Hepatocyte (in vitro differentiated cells): ENCODE results near the gene UNC13A. TPM values are rescaled to one million over a fixed set of nuclear protein-coding genes. Genes with fewer than 3 reads are reported as not detected.

ENCODE experiments used
- DNase-seq: peaks from one replicate; pipeline ENCODE4 v3.0.0-alpha.2; 2016; ENCODE audit warnings: low spot score
- H2AFZ ChIP-seq: fragments of 200-600 bp; sonication (generic); 2 replicates; pipeline ENCODE4 v1.6.0; 2016; ENCODE audit warnings: antibody characterized with exemption, mild to moderate bottlenecking
- H3K27ac ChIP-seq: fragments of 200-600 bp; sonication (generic); 2 replicates; pipeline ENCODE4 v1.5.1; 2016; ENCODE audit warnings: mild to moderate bottlenecking
- H3K27me3 ChIP-seq: fragments of 200-600 bp; sonication (generic); 2 replicates; pipeline ENCODE4 v1.6.1; 2016
- H3K36me3 ChIP-seq: fragments of 200-600 bp; sonication (generic); replicated peaks from 2 replicates; pipeline ENCODE4 v1.5.1; 2016; ENCODE audit warnings: low read depth; ENCODE audit not compliant: insufficient read depth
- H3K4me1 ChIP-seq: fragments of 200-600 bp; sonication (generic); 2 replicates; pipeline ENCODE4 v1.5.1; 2016; ENCODE audit warnings: mild to moderate bottlenecking, moderate library complexity; ENCODE audit not compliant: insufficient read depth
- H3K4me2 ChIP-seq: fragments of 200-600 bp; sonication (generic); 2 replicates; pipeline ENCODE4 v1.6.0; 2016
- H3K4me3 ChIP-seq: fragments of 200-600 bp; sonication (generic); 2 replicates; pipeline ENCODE4 v1.5.1; 2016; ENCODE audit warnings: mild to moderate bottlenecking
- H3K79me2 ChIP-seq: fragments of 200-600 bp; sonication (generic); 2 replicates; pipeline ENCODE4 v1.6.0; 2017; ENCODE audit warnings: mild to moderate bottlenecking
- H3K9me2 ChIP-seq: fragments of 200-600 bp; sonication (generic); replicated peaks from 2 replicates; pipeline ENCODE4 v1.6.0; 2017; ENCODE audit warnings: mild to moderate bottlenecking; ENCODE audit not compliant: insufficient read depth
- H3K9me3 ChIP-seq: fragments of 200-600 bp; sonication (generic); 2 replicates; pipeline ENCODE4 v1.5.1; 2016; ENCODE audit warnings: low read depth, mild to moderate bottlenecking
- H4K20me1 ChIP-seq: fragments of 200-600 bp; sonication (generic); 2 replicates; pipeline ENCODE4 v1.6.0; 2016; ENCODE audit warnings: mild to moderate bottlenecking; ENCODE audit not compliant: insufficient read depth, poor library complexity, severe bottlenecking
- EZH2 ChIP-seq: fragments of 200-600 bp; sonication (generic); IDR thresholded peaks from 2 replicates; pipeline ENCODE4 v1.6.1; 2016; ENCODE audit warnings: antibody characterized with exemption, mild to moderate bottlenecking, borderline replicate concordance
- EZH2phosphoT487 ChIP-seq: fragments of 200-600 bp; sonication (generic); IDR thresholded peaks from one replicate; pipeline ENCODE4 v1.6.1; 2018; ENCODE audit warnings: antibody characterized with exemption, mild to moderate bottlenecking, low read depth, moderate library complexity; ENCODE audit not compliant: unreplicated experiment, severe bottlenecking
- WGBS: methylation state at CpG from one replicate; pipeline ENCODE4 v1.1.6; 2016; ENCODE audit warnings: low lambda C conversion rate; ENCODE audit errors: missing lambda C conversion rate; 5-methylcytosine and 5-hydroxymethylcytosine counted together
- polyA plus RNA-seq: library from polyadenylated mRNA; unstranded; fragments of >200 nt; fragmentation: Nextera tagmentation; extraction: Ambion mirVana; gene quantifications from 2 replicates; pipeline ENCODE4 v1.2.1, GENCODE V29; 2016
- total RNA-seq: library from RNA; depleted of rRNA; stranded (reverse); fragments of >200 nt; gene quantifications from 2 replicates; pipeline ENCODE4 v1.2.3, GENCODE V29; 2014
- TF ChIP-seq, protein P1 (sequence below): fragments of 200-600 bp; sonication (generic); IDR thresholded peaks from 2 replicates; pipeline ENCODE4 v1.5.1; 2016; ENCODE audit warnings: antibody characterized with exemption, mild to moderate bottlenecking; ENCODE audit not compliant: poor library complexity

UNC13A gene
- total and polyA plus RNA-seq, 2 experiments from 2014 or later = 0.10 TPM; not detected in 1

DNA sequence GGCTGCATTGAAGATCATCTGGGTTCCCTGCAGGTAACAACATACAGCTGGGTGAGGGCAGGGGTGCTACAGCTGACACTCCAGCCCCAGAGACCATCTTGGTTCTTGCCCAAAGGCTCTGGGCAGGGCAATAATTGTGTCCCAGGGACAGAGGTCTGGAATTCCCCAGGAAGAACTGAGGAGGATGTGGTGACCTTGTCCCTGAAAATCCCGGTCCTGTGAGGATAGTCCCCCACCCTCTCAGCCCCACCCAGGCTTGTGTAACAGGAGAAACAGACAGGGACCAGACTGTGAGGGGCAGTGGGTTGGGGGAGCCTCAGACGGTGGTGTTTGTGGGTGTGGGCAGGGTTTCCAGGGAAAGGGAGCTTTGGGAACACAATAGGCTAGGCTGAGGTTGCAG is 69.2 kb downstream of the UNC13A start:
- Histone ChIP-seq H3K4me1 (no peaks in the 10 kb centered on the region), H3K27ac (no peak overlapping the region), H3K27me3 (no peaks in the 10 kb centered on the region), H2AFZ (no peak overlapping the region), H4K20me1 (no peaks in the 10 kb centered on the region), H3K36me3 (no peaks in the 10 kb centered on the region), H3K4me3 (no peak overlapping the region), H3K79me2 (no peaks in the 10 kb centered on the region), H3K4me2 (no peak overlapping the region), H3K9me3 (no peaks in the 10 kb centered on the region), H3K9me2 (no peaks in the 10 kb centered on the region)
- DNase-seq = no peak
- TF ChIP-seq EZH2phosphoT487 = no peak
- no peak for TF ChIP-seq EZH2
- TF ChIP-seq, protein P1, sequence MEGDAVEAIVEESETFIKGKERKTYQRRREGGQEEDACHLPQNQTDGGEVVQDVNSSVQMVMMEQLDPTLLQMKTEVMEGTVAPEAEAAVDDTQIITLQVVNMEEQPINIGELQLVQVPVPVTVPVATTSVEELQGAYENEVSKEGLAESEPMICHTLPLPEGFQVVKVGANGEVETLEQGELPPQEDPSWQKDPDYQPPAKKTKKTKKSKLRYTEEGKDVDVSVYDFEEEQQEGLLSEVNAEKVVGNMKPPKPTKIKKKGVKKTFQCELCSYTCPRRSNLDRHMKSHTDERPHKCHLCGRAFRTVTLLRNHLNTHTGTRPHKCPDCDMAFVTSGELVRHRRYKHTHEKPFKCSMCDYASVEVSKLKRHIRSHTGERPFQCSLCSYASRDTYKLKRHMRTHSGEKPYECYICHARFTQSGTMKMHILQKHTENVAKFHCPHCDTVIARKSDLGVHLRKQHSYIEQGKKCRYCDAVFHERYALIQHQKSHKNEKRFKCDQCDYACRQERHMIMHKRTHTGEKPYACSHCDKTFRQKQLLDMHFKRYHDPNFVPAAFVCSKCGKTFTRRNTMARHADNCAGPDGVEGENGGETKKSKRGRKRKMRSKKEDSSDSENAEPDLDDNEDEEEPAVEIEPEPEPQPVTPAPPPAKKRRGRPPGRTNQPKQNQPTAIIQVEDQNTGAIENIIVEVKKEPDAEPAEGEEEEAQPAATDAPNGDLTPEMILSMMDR = no peak
- 37% methylated on average over 2 of the region's 2 CpGs for WGBS

DNA sequence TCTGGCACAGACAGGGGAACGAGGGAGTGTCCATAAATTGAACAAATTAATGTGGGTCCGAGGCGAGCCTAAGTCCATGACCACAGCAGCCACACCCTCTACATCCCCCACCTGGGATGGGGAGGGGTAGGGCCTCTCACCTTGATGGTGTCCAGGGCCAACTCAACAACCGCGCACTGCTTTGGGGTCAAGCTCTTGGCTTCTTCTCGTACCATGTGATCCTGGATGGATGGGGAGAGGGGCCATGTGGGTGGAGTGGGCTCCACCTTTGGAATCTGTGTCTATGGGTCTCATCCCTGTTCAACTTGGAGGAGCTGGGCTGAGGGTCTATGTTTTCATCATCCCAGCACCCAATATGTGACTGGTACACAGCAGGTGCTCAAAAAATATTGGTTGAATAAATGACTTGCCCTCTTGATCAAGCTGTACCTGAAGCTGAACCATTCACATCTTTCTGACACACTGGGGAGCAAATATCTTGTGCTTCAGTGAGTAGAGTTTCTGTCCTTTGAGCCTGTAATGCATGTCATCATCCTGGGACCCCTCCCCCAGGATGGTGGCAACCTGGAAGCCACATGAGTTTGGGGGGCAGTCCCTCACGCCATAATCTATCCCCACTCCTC is 69.8 kb downstream of the UNC13A start:
- no peaks in the 10 kb centered on the region for H3K9me2 ChIP-seq
- H3K4me2 ChIP-seq = no peak overlapping the region
- H3K4me3 ChIP-seq = no peak overlapping the region
- TF ChIP-seq, protein P1 = no peak
- no peak for TF ChIP-seq EZH2
- no peak for TF ChIP-seq EZH2phosphoT487
- WGBS = 93% methylated on average over 7 of the region's 7 CpGs
- no peaks in the 10 kb centered on the region for H3K79me2 ChIP-seq
- H3K9me3 ChIP-seq = no peaks in the 10 kb centered on the region
- no peaks in the 10 kb centered on the region for H3K36me3 ChIP-seq
- no peak overlapping the region for H3K27ac ChIP-seq
- H4K20me1 ChIP-seq = no peaks in the 10 kb centered on the region
- no peak overlapping the region for H2AFZ ChIP-seq
- no peak for DNase-seq
- no peaks in the 10 kb centered on the region for H3K4me1 ChIP-seq
- no peaks in the 10 kb centered on the region for H3K27me3 ChIP-seq

DNA sequence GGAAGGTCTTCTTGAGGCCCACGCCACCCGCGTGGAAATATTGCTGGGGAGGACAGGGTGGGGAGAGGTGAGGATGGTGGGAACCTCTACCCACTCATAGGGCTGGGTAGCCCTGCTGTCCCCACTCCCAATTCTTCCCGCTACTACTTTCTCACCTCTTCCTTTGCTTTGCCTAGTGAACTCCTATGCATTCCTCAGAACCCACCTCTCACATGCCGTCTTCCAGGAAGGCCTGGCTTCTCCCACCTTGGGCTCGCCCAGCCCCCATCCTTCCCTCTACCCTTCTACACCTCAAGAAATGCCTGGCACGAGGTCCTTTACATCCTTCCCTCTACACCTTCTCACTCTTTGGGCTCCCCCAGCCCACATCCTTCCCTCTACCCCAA is 70.4 kb downstream of the UNC13A start:
- H3K27me3 ChIP-seq = no peaks in the 10 kb centered on the region
- H3K4me3 ChIP-seq = no peak overlapping the region
- no peak overlapping the region for H3K4me2 ChIP-seq
- no peaks in the 10 kb centered on the region for H4K20me1 ChIP-seq
- H3K36me3 ChIP-seq = no peaks in the 10 kb centered on the region
- H3K27ac ChIP-seq = no peak overlapping the region
- H3K9me3 ChIP-seq = no peaks in the 10 kb centered on the region
- H3K4me1 ChIP-seq = no peaks in the 10 kb centered on the region
- WGBS = 96% methylated on average over 7 of the region's 7 CpGs
- TF ChIP-seq EZH2phosphoT487 (no peak), EZH2 (no peak)
- TF ChIP-seq, protein P1 = no peak
- no peaks in the 10 kb centered on the region for H3K9me2 ChIP-seq
- DNase-seq = no peak
- H2AFZ ChIP-seq = no peak overlapping the region
- no peaks in the 10 kb centered on the region for H3K79me2 ChIP-seq
